22Rv1 (cell line): Measurements from ENCODE around the gene SRSF10.

ENCODE experiments used
- CTCF ChIP-seq: fragments of 450-650 bp; IDR thresholded peaks from 2 replicates; pipeline ENCODE4 v1.5.1; 2017; ENCODE audit warnings: mild to moderate bottlenecking
- ZFX ChIP-seq: fragments of 450-650 bp; IDR thresholded peaks from 2 replicates; pipeline ENCODE4 v1.6.1; 2017; ENCODE audit warnings: antibody characterized with exemption, borderline replicate concordance

GRCh38 chr1:23963617-23964234 lies 16.4 kb downstream of the SRSF10 start:
- TF ChIP-seq ZFX (no peak), CTCF (no peak)
